ENCODE measurements around the gene PRAMEF20.

DNA sequence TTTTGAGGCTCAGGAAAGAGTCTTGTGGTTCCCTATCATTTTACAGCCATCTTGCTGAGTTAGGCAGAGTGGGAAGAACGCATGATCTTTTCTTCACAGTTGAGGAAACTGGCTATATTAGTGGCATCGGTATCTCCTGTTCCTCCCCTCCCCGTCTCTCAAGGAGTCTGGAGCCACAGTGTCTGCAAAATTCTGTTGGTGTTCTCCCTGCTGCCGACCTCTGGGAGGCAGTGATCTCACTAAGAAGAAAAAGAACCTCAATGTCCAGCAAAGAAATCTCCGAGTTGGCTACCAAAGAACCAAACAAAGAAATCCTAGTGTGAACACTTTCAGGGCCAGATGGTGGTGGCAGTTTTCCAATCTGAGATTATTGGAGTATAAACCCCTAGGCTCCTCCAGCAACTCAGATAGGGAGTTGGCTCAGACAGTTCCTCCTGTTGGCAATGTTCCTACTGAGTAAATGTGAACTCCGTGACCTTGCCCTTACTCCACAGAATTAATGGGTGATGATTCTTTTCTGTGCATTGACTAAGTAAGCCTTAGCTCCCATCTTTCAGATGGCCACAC is 41.2 kb downstream of the PRAMEF20 start:
- TF ChIP-seq CTCF (IDR thresholded peaks at IDR 0.05): no peak
- no peak for TF ChIP-seq POLR2A (IDR thresholded peaks at IDR 0.05)

Data from body of pancreas (tissue), 4 donors.